RWPE1 (cell line): ENCODE measurements around the gene TRAT1.

Experiments
- CTCF ChIA-PET: fragments of 350-600 bp; sonication (Branson Sonifier 250); formaldehyde crosslinking; extraction: SDS; loops from one replicate; lab custom pipeline; 2021; lab: Yijun Ruan, JAX
- POLR2A ChIA-PET: fragments of 400-600 bp; formaldehyde crosslinking; extraction: SDS; loops from one replicate; lab custom pipeline; 2020; ENCODE audit warnings: antibody characterized with exemption; ENCODE audit not compliant: low non-redundant PET; lab: Yijun Ruan, JAX
- DNase-seq: peaks from one replicate; pipeline ENCODE4 v3.0.0; 2012; ENCODE audit warnings: low spot score
- H3K27ac ChIP-seq: fragments of 450-650 bp; 2 replicates; pipeline ENCODE4 v1.5.1; 2017
- TF ChIP-seq, protein P1 (sequence below): fragments of 450-650 bp; conservative IDR thresholded peaks from 2 replicates; pipeline ENCODE4 v1.5.1; 2017; ENCODE audit warnings: low read depth, mild to moderate bottlenecking

Gene TRAT1, protein sequence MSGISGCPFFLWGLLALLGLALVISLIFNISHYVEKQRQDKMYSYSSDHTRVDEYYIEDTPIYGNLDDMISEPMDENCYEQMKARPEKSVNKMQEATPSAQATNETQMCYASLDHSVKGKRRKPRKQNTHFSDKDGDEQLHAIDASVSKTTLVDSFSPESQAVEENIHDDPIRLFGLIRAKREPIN

DNA sequence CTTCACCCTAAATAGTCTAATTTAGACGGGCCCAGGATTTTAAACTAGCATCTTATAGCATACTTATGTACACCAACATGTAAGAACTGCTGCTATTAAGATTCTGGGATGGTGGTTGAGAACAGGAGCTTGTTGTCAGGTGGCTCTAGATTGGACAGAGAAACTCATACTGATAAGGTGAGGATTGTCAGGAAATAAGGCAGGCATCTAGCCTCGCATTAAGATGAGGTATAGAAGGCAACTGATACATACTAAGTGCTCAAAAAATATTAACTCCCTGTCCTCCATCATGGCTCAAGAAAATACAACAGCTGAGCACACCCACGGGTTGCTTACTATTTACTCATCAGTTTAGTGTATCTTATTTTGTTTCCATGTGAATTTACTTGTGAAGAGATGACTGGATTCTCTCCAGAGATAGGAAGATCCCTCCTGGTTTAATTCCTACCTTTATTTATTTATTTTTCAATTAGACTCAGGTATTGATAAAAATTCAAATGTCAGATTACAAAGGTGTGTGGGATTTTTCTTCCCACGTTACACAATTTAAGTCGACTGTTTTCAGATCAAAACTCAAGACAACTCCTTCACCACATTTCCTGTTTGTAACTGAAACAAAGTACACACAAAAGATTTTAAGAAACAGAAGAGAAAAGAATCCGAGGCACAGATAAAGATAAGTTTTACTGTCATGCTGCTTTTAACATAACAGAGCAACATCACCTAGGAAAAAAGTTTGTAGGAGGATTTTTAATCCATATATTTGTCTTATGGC, at the start of gene TRAT1:
Gene TRAT1 (plus strand): TSS at position 664 of the 775 bp plus-strand sequence. CDS start 142 bp downstream, outside the sequence.
- DNase-seq, result no peak

DNA sequence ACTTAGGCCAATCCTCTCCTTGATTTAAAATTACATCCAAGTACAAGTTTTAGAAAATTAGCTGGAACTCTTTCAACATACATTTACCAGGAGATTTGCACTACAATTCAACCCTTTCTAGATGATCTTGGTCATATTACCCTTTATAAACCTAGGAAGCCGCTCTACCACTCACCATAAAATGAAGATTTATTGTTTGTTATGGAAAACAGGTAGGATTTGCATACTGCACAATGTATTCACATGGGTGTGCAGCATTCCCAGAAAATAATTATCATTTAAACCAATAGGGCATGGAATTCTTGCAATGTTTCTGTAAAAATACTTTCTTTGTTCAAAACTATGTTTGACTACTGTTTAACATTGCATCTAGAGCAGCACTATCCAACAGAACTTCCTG, 46.9 kb upstream of the TRAT1 start:
- CTCF ChIA-PET, result no interaction called here
- no peak overlapping the region for H3K27ac ChIP-seq
- TF ChIP-seq, protein P1, sequence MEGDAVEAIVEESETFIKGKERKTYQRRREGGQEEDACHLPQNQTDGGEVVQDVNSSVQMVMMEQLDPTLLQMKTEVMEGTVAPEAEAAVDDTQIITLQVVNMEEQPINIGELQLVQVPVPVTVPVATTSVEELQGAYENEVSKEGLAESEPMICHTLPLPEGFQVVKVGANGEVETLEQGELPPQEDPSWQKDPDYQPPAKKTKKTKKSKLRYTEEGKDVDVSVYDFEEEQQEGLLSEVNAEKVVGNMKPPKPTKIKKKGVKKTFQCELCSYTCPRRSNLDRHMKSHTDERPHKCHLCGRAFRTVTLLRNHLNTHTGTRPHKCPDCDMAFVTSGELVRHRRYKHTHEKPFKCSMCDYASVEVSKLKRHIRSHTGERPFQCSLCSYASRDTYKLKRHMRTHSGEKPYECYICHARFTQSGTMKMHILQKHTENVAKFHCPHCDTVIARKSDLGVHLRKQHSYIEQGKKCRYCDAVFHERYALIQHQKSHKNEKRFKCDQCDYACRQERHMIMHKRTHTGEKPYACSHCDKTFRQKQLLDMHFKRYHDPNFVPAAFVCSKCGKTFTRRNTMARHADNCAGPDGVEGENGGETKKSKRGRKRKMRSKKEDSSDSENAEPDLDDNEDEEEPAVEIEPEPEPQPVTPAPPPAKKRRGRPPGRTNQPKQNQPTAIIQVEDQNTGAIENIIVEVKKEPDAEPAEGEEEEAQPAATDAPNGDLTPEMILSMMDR, result no peak
- POLR2A ChIA-PET, result no interaction called here
- no peak for DNase-seq

More for the DNA sequence above, at the start of gene TRAT1:
- TF ChIP-seq, protein P1, result no peak
- ChIA-PET POLR2A (no interaction called here), CTCF (no interaction called here)
- no peak within 1 kb of the TSS for H3K27ac ChIP-seq

DNA sequence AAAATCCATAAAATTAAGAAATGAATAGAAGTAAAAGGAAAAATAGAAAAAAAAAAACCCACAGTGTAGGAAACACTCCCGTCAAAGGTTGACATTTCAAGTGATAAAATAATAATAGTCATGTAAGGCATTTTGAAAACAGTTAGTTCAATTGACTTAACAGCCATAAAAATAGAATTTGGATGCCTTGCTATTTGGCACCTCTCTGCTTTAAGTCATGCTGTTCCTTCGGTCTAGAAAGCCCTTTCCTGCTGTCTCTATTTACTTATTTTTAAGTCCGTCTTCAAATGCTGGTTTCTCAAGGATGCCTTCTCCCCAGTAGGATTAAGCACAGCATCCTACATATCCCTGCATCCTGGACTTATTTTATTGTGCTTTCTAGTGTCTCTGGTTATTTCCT, 43.1 kb upstream of the TRAT1 start:
- TF ChIP-seq, protein P1, result no peak
- CTCF ChIA-PET, result no interaction called here
- no peak overlapping the region for H3K27ac ChIP-seq
- POLR2A ChIA-PET, result interaction anchor here (0.5 kb wide), 1 partner anchor 189 kb away, joined by 3 read pairs; no protein-coding TSS in a partner anchor
- DNase-seq, result no peak

DNA sequence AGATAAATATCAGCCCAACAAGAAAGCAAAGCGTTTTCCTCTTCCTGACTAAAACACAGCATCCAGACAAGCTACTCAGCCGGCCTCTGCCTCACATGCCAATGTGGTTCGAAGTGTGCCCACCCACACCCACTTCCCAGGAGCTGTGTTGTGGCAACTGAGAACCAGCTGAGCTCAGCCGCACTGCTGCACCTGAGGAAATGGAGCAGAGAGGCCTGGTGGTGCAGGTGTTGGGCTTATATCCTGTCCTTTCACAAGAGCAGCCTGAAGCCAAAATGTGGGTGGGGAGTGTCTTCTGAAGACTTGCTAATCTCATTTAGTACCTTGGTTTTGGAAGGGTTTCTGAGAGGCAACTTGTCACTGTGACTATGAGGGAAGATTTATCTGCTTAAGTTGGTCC, 42.4 kb upstream of the TRAT1 start:
- TF ChIP-seq, protein P1, result no peak
- POLR2A ChIA-PET, result interaction anchor here (0.5 kb wide), 1 partner anchor 190 kb away, joined by 3 read pairs; no protein-coding TSS in a partner anchor
- DNase-seq, result no peak
- CTCF ChIA-PET, result interaction anchor here (0.6 kb wide), 1 partner anchor 888 kb away, joined by 3 read pairs; no protein-coding TSS in a partner anchor
- H3K27ac ChIP-seq, result no peak overlapping the region

DNA sequence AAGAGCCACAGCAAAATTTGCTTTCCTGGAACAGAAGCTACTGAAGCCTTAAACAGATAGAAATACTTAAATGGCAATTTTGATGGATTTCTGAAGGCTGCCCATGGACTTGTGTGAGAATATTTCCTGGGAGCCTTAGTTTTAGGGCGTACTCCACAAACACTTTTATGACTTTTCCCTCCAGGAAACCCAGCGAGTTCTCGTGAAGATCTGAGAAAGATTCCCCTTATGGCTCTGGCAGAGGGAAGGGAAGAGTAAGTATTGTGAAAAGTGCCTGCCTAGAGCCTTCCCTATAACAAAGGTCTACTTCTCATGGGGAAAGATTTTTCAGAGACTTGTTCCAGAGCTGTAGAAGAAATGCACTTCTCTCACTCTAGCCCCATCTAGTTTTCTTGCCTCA, 31.1 kb upstream of the TRAT1 start:
- ChIA-PET POLR2A (no interaction called here), CTCF (no interaction called here)
- no peak overlapping the region for H3K27ac ChIP-seq
- TF ChIP-seq, protein P1, result no peak
- DNase-seq, result no peak

DNA sequence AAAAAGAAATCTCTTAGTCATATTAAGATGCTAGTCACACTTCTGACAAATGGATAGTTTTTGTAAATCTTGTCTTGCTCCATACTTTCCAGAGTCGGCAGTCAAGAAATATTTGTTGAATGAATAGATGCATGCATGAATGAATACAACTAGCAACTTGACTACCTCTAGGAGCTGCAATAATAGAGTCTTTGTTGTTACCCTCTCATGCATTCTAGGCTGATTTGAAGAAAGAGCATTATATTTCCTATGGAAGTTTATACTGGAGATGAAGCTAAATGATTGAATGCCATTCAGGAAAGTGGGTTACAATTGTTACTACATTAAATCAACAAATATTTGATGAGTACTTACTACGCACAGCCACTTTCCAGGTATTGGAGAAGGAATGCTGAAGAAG, 18.1 kb upstream of the TRAT1 start:
- H3K27ac ChIP-seq, result no peak overlapping the region
- TF ChIP-seq, protein P1, result no peak
- ChIA-PET POLR2A (no interaction called here), CTCF (no interaction called here)
- no peak for DNase-seq
